A673 (cell line): ENCODE data around the gene EZR. TPM values are rescaled to one million over a fixed set of nuclear protein-coding genes. Genes with fewer than 3 reads are reported as not detected.
"Not testable (repeated sequence)": the region's sequence is repeated elsewhere in the genome, so short reads cannot be mapped to it uniquely, and the experiment has no call there.

Source experiments
- BruUV-seq: library from RNA; stranded (reverse); fragments of 400-500 nt; replicated peaks from 2 replicates; lab custom pipeline; 2021; lab: Mats Ljungman, UMichigan
- CTCF ChIA-PET: fragments of 300-600 bp; sonication (Branson Sonifier 250); formaldehyde crosslinking; loops from one replicate; lab custom pipeline; 2022; ENCODE audit warnings: antibody characterized with exemption; lab: Charles Lee
- POLR2A ChIA-PET: fragments of 300-600 bp; sonication (Branson Sonifier 250); formaldehyde crosslinking; loops from one replicate; lab custom pipeline; 2022; ENCODE audit warnings: antibody characterized with exemption; ENCODE audit not compliant: low non-redundant PET; lab: Charles Lee
- DNase-seq: peaks from one replicate; pipeline ENCODE4 v3.0.0-alpha.2; 2015; ENCODE audit warnings: low spot score
- H3K27ac ChIP-seq: fragments of 200-600 bp; sonication (generic); 2 replicates; pipeline ENCODE4 v1.5.1; 2016; ENCODE audit warnings: mixed run types, low read depth, mild to moderate bottlenecking, mixed read lengths, antibody characterized with exemption, low read length; ENCODE audit not compliant: poor library complexity, severe bottlenecking
- H3K27me3 ChIP-seq: fragments of 200-600 bp; sonication (generic); replicated peaks from 2 replicates; pipeline ENCODE4 v1.6.1; 2017; ENCODE audit warnings: mixed run types, low read depth, mild to moderate bottlenecking, mixed read lengths, antibody characterized with exemption, low read length; ENCODE audit not compliant: insufficient read depth, poor library complexity
- H3K36me3 ChIP-seq: fragments of 200-600 bp; sonication (generic); 2 replicates; pipeline ENCODE4 v1.6.1; 2016; ENCODE audit warnings: mixed run types, mild to moderate bottlenecking, mixed read lengths, antibody characterized with exemption, low read length; ENCODE audit not compliant: insufficient read depth, poor library complexity, severe bottlenecking
- H3K4me1 ChIP-seq: fragments of 200-600 bp; sonication (generic); 2 replicates; pipeline ENCODE4 v1.6.1; 2017; ENCODE audit warnings: mixed run types, mild to moderate bottlenecking, mixed read lengths, antibody characterized with exemption, low read length; ENCODE audit not compliant: insufficient read depth, poor library complexity, severe bottlenecking
- H3K4me3 ChIP-seq: fragments of 200-600 bp; sonication (generic); 2 replicates; pipeline ENCODE4 v1.5.1; 2016; ENCODE audit warnings: low read depth, mixed run types, mild to moderate bottlenecking, mixed read lengths, low read length; ENCODE audit not compliant: poor library complexity, severe bottlenecking
- H3K9me3 ChIP-seq: fragments of 200-600 bp; sonication (generic); 2 replicates; pipeline ENCODE4 v1.6.1; 2016; ENCODE audit warnings: mixed run types, low read depth, mild to moderate bottlenecking, mixed read lengths, antibody characterized with exemption, low read length; ENCODE audit not compliant: poor library complexity, severe bottlenecking
- CTCF ChIP-seq: fragments of 300-800, 200-600 bp; sonication (generic); conservative IDR thresholded peaks from 2 replicates; pipeline ENCODE4 v1.5.1; 2017; ENCODE audit warnings: low read depth, mild to moderate bottlenecking, antibody characterized with exemption, low read length, moderate library complexity, mixed read lengths
- EZH2 ChIP-seq: fragments of 200-600 bp; sonication (generic); IDR thresholded peaks from 2 replicates; pipeline ENCODE4 v1.6.1; 2017; ENCODE audit warnings: borderline replicate concordance, low read depth, mild to moderate bottlenecking, mixed read lengths, antibody characterized with exemption, low read length; ENCODE audit not compliant: poor library complexity, severe bottlenecking
- intact Hi-C: fragments of 100-400 bp; cut with micrococcal nuclease; formaldehyde crosslinking; loops from one replicate; pipeline ENCODE4 v1.10.0; 2022; ENCODE audit not compliant: unreplicated experiment
- total RNA-seq: library from RNA; stranded (reverse); gene quantifications from 2 replicates; pipeline ENCODE4 v1.2.3, GENCODE V29; 2021

EZR gene
- total RNA-seq, 1 experiment from 2014 or later: 144 TPM

- no TSS peak for BruUV-seq
- intact Hi-C loops: no loop called here
- Histone ChIP-seq H3K27me3 (no peaks in the 10 kb centered on the region), H3K36me3 (no peaks in the 10 kb centered on the region), H3K27ac (no peak overlapping the region), H3K9me3 (no peaks in the 10 kb centered on the region), H3K4me1 (no peaks in the 10 kb centered on the region), H3K4me3 (no peak overlapping the region)
- CTCF ChIA-PET: no interaction called here
- TF ChIP-seq EZH2 (no peak), CTCF (no peak)
- DNase-seq: no peak
- POLR2A ChIA-PET: no interaction called here
Measured at GRCh38 chr6:158834675-158835385, 15.7 kb upstream of the EZR start.

GRCh38 chr6:158832807-158833206 is 13.6 kb upstream of the EZR start:
- H3K9me3 ChIP-seq, H3K4me1 ChIP-seq, intact Hi-C loops, H3K4me3 ChIP-seq, DNase-seq, H3K27ac ChIP-seq, BruUV-seq, CTCF ChIA-PET, H3K36me3 ChIP-seq, H3K27me3 ChIP-seq, POLR2A ChIA-PET: not testable (repeated sequence)

GRCh38 chr6:158832026-158832425 is 12.9 kb upstream of the EZR start:
- Histone ChIP-seq H3K27ac (no peak overlapping the region), H3K4me1 (no peaks in the 10 kb centered on the region), H3K9me3 (no peaks in the 10 kb centered on the region), H3K4me3 (no peak overlapping the region), H3K27me3 (no peaks in the 10 kb centered on the region), H3K36me3 (no peaks in the 10 kb centered on the region)
- TF ChIP-seq EZH2 (no peak), CTCF (no peak)
- ChIA-PET CTCF (no interaction called here), POLR2A (no interaction called here)
- BruUV-seq: no TSS peak
- DNase-seq: no peak
- intact Hi-C loops: no loop called here

- BruUV-seq: no TSS peak
- ChIA-PET POLR2A (no interaction called here), CTCF (no interaction called here)
- Histone ChIP-seq H3K27me3 (no peaks in the 10 kb centered on the region), H3K36me3 (no peaks in the 10 kb centered on the region), H3K4me1 (no peaks in the 10 kb centered on the region), H3K9me3 (no peaks in the 10 kb centered on the region), H3K27ac (no peak overlapping the region), H3K4me3 (no peak overlapping the region)
- TF ChIP-seq EZH2 (no peak), CTCF (no peak)
- intact Hi-C loops: no loop called here
- no peak for DNase-seq
Measured at GRCh38 chr6:158831571-158831970, 12.4 kb upstream of the EZR start.
